NCI-H187 (cell line): Measurements from ENCODE around the gene PSD2.

Experiments used
- DNase-seq, 2 experiments: peaks; one replicate each; lab custom pipeline; 2025; lab: John Stamatoyannopoulos, UW

Gene PSD2

GRCh38 chr5:139763930-139764791 lies 31.4 kb upstream of the PSD2 start:
- DNase-seq = no peak

- DNase-seq = no peak
These were observed 30.7 kb upstream of the PSD2 start for GRCh38 chr5:139764886-139765408.

- peak; percentile 65 to 84 for DNase-seq
These were observed 30.0 kb upstream of the PSD2 start for GRCh38 chr5:139765409-139766217.

GRCh38 chr5:139767960-139768359 lies 27.6 kb upstream of the PSD2 start:
- DNase-seq = no peak

- DNase-seq = no peak
These were observed 26.7 kb upstream of the PSD2 start for GRCh38 chr5:139768807-139769465.

GRCh38 chr5:139769477-139769876 lies 26.1 kb upstream of the PSD2 start:
- no peak for DNase-seq

- DNase-seq = no peak
These were observed 24.9 kb upstream of the PSD2 start for GRCh38 chr5:139770722-139771121.

- no peak for DNase-seq
These were observed 23.4 kb upstream of the PSD2 start for GRCh38 chr5:139772089-139772791.

- DNase-seq = no peak
These were observed 22.5 kb upstream of the PSD2 start for GRCh38 chr5:139772927-139773690.

- DNase-seq = peak in 1 of 2 experiments; percentile 24
These were observed 20.5 kb upstream of the PSD2 start for GRCh38 chr5:139774980-139775661.

GRCh38 chr5:139775872-139776271 lies 19.7 kb upstream of the PSD2 start:
- no peak for DNase-seq

- no peak for DNase-seq
These were observed 18.7 kb upstream of the PSD2 start for GRCh38 chr5:139776861-139777260.

GRCh38 chr5:139783436-139783965 lies 12.1 kb upstream of the PSD2 start:
- DNase-seq = no peak

GRCh38 chr5:139784488-139784887 lies 11.1 kb upstream of the PSD2 start:
- DNase-seq = no peak

GRCh38 chr5:139787257-139787567 lies 8.4 kb upstream of the PSD2 start:
- no peak for DNase-seq

GRCh38 chr5:139787568-139788293 lies 7.9 kb upstream of the PSD2 start:
- DNase-seq = peak; percentile 60 to 62

- no peak for DNase-seq
These were observed 7.2 kb upstream of the PSD2 start for GRCh38 chr5:139788294-139788910.

- no peak for DNase-seq
These were observed 6.3 kb upstream of the PSD2 start for GRCh38 chr5:139789116-139789844.

GRCh38 chr5:139789845-139790189 lies 5.8 kb upstream of the PSD2 start:
- no peak for DNase-seq
